SJSA1 (cell line): ENCODE data around the gene TPX2. TPM values are rescaled to one million over a fixed set of nuclear protein-coding genes. Genes with fewer than 3 reads are reported as not detected.
A peak's percentile ranks its signal among the peaks of the same experiment; 100 is the strongest.

Experiments
- DNase-seq, 2 experiments: peaks; one replicate each; pipeline ENCODE4 v3.0.0-alpha.2; 2015 to 2020; ENCODE audit warnings: low spot score in 2 of 2, low read depth in 1 of 2
- H3K27ac ChIP-seq: fragments of 250-450 bp; sonication (Bioruptor Pico); 2 replicates; pipeline ENCODE4 v1.5.1; 2020; ENCODE audit warnings: mild to moderate bottlenecking, moderate library complexity
- H3K27me3 ChIP-seq: fragments of 250-450 bp; sonication (Bioruptor Pico); replicated peaks from 2 replicates; pipeline ENCODE4 v1.5.1; 2020; ENCODE audit warnings: mild to moderate bottlenecking, moderate library complexity
- H3K36me3 ChIP-seq: fragments of 250-450 bp; sonication (Bioruptor Pico); 2 replicates; pipeline ENCODE4 v1.5.1; 2020; ENCODE audit warnings: mild to moderate bottlenecking
- H3K4me1 ChIP-seq: fragments of 250-450 bp; sonication (Bioruptor Pico); replicated peaks from 2 replicates; pipeline ENCODE4 v1.6.1; 2021; ENCODE audit warnings: mild to moderate bottlenecking
- H3K4me3 ChIP-seq: fragments of 250-450 bp; sonication (Bioruptor Pico); 2 replicates; pipeline ENCODE4 v1.5.1; 2020; ENCODE audit warnings: mild to moderate bottlenecking
- H3K9me3 ChIP-seq: fragments of 250-450 bp; sonication (Bioruptor Pico); replicated peaks from 2 replicates; pipeline ENCODE4 v1.5.1; 2020; ENCODE audit warnings: mild to moderate bottlenecking
- total RNA-seq: library from RNA; depleted of rRNA; stranded (reverse); fragments of >200 nt; shearing (Covaris generic); gene quantifications from 2 replicates; pipeline ENCODE4 v1.2.3, GENCODE V29; 2014; rRNA removed

The TPX2 gene
- total RNA-seq: 212 and 238 TPM in 2 replicates

DNA sequence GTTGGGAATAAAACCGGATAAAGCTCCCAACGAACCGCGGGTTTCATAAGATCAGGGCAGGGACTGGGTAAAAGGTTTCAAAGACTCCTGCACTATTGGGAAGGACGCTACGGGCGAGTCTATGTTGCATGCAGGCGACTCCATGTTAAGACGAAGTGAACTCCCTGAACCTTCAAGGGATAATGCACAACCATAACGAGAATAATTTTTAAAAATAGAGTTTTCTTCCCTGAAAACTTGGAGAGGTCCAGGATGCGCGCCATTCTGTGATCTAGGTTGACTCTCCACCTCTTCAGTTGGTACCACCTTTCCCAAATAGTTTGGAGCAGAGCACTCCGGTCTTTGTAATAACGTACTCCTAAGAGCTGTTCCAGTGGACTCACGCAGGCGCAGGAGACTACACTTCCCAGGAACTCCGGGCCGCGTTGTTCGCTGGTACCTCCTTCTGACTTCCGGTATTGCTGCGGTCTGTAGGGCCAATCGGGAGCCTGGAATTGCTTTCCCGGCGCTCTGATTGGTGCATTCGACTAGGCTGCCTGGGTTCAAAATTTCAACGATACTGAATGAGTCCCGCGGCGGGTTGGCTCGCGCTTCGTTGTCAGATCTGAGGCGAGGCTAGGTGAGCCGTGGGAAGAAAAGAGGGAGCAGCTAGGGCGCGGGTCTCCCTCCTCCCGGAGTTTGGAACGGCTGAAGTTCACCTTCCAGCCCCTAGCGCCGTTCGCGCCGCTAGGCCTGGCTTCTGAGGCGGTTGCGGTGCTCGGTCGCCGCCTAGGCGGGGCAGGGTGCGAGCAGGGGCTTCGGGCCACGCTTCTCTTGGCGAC lies at the start of gene TPX2:
Gene TPX2 (plus strand): TSS at position 562 of the 821 bp plus-strand sequence. CDS start 18,187 bp downstream, outside the sequence.
- peaks cover 41% of the 10 kb centered on the region for H3K36me3 ChIP-seq
- peak within 1 kb of the TSS; percentile 91 for H3K27ac ChIP-seq
- no peaks in the 10 kb centered on the region for H3K27me3 ChIP-seq
- peaks cover 12% of the 10 kb centered on the region for H3K4me1 ChIP-seq
- H3K4me3 ChIP-seq: peak within 1 kb of the TSS; percentile 63
- DNase-seq: peak; percentile 95 to 97
- H3K9me3 ChIP-seq: no peaks in the 10 kb centered on the region

DNA sequence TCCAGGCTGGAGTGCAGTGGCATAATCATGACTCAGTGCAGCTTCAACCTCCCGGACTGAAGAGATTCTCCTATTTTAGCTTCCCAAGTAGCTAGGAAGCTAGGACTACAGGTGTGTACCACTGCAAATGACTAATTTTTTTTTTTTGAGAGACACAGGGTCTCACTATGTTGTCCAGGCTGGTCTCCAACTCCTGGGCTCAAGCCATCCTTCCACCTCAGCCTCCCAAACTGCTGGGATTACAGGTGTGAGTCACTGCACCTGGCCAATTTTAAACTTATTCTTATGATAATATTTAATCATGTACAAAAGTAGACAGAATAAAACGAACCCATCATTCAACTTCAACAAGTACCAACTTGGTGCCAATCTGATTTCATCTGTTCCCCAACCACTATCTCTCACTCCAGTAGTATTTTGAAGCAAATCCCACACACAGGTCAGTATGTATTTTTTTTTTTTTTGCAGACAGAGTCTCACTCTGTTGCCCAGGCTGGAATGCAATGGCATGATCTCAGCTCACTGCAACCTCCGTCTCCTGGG lies 48.9 kb upstream of the TPX2 start:
- no peak for DNase-seq
- no peak overlapping the region for H3K4me3 ChIP-seq
- H3K27me3 ChIP-seq: no peaks in the 10 kb centered on the region
- peaks cover 69% of the 10 kb centered on the region for H3K36me3 ChIP-seq
- peaks cover 26% of the 10 kb centered on the region for H3K4me1 ChIP-seq
- H3K27ac ChIP-seq: no peak overlapping the region
- no peaks in the 10 kb centered on the region for H3K9me3 ChIP-seq

- Histone ChIP-seq H3K9me3 (no peaks in the 10 kb centered on the region), H3K36me3 (peaks cover 73% of the 10 kb centered on the region), H3K27ac (no peak overlapping the region), H3K4me3 (no peak overlapping the region), H3K4me1 (peaks cover 35% of the 10 kb centered on the region), H3K27me3 (no peaks in the 10 kb centered on the region)
- no peak for DNase-seq
Measured at GRCh38 chr20:31691646-31692275, 47.3 kb upstream of the TPX2 start.

GRCh38 chr20:31693402-31693801 lies 45.7 kb upstream of the TPX2 start:
- H3K27ac ChIP-seq: no peak overlapping the region
- no peaks in the 10 kb centered on the region for H3K27me3 ChIP-seq
- peaks cover 35% of the 10 kb centered on the region for H3K4me1 ChIP-seq
- H3K9me3 ChIP-seq: no peaks in the 10 kb centered on the region
- H3K36me3 ChIP-seq: peaks cover 67% of the 10 kb centered on the region
- no peak overlapping the region for H3K4me3 ChIP-seq
- no peak for DNase-seq

GRCh38 chr20:31693987-31694661 lies 45.0 kb upstream of the TPX2 start:
- Histone ChIP-seq H3K36me3 (peaks cover 68% of the 10 kb centered on the region), H3K27ac (no peak overlapping the region), H3K4me1 (peaks cover 42% of the 10 kb centered on the region)

DNA sequence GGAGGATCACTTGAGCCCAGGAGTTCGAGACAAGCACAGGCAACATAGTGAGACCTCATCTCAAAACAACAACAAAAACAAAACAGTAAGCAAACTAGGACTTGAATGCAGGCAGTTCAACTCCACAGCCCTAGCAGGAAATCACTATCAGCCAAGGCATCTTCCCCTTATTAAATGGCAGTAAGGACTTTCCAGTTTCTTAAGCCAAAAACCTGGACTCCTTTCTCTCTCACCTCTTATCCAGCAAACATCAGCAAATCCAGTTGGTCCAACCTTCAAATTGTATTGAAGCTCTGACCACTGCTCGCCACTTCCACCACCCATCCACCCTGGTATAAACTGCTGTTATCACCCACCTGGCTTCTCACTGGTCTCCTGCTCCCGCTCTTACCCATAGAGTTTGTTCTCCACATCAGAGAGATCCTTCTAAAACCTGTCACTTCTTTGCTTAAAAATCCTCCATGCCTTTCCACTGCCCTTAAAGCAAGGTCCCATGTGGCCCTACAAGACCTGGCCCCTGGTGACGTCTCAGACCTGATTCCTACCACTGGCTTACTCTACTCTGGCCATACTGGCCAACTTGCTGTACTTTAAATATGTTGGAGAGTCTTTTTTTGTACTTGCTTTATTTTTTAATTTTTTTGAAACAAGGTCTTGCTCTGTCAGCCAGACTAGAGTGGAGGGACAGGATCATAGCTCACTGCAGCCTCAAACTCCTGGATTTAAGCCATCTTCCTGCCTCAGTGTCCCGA lies 44.1 kb upstream of the TPX2 start:
- peaks cover 51% of the 10 kb centered on the region for H3K4me1 ChIP-seq
- no peaks in the 10 kb centered on the region for H3K9me3 ChIP-seq
- DNase-seq: no peak
- no peak overlapping the region for H3K4me3 ChIP-seq
- H3K27me3 ChIP-seq: no peaks in the 10 kb centered on the region
- peak overlapping the region; percentile 73 for H3K27ac ChIP-seq
- peaks cover 71% of the 10 kb centered on the region for H3K36me3 ChIP-seq

More at GRCh38 chr20:31693987-31694661, 45.0 kb upstream of the TPX2 start:
- no peaks in the 10 kb centered on the region for H3K27me3 ChIP-seq
- no peak for DNase-seq
- no peaks in the 10 kb centered on the region for H3K9me3 ChIP-seq
- no peak overlapping the region for H3K4me3 ChIP-seq

DNA sequence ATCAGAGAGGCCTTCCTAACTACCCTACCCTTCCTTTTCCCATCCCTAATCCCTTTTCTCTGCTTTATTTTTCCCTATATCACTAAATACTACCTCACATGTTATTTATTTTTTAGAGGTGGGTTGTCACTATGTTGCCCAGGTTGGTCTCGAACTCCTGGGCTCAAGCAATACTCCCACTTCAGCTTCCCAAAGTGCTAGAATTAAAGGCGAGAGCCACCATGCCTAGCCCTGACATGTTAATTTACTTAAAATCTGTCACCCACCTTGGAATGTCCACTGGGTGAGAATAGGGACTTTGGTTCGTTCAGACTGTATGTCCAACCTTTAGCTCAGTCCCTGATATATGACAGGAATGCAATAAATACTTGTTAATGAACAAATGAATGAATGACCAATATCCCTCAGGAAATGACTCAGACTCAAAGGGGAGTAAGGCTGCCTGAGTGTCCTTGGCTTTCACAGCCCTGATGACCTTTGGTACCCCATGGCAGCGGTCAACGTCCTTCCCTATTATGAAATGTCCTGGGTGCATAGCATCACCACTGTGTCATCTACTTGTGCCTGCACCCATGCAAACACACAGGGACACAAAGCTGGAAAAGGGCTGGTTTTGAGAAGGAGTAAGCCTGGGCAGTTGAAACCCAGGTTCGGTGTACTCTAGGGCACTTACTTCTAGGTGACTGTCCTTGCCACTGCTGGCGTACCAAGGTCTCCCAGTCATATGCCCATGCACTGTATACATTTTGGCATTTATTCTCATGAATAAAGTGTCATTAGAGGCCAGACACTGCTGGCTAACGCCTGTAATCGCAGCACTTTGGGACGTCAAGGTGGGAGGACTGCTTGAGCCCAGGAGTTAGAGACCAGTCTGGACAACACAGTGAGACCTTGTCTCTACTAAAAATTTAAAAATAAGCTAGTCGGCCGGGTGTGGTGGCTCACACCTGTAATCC lies 43.0 kb upstream of the TPX2 start:
- DNase-seq: peak; percentile 77 to 86
- Histone ChIP-seq H3K9me3 (no peaks in the 10 kb centered on the region), H3K36me3 (peaks cover 79% of the 10 kb centered on the region), H3K4me1 (peaks cover 54% of the 10 kb centered on the region), H3K27ac (peak overlapping the region; percentile 73), H3K4me3 (no peak overlapping the region), H3K27me3 (no peaks in the 10 kb centered on the region)

GRCh38 chr20:31698243-31698802 lies 40.8 kb upstream of the TPX2 start:
- no peaks in the 10 kb centered on the region for H3K27me3 ChIP-seq
- no peak overlapping the region for H3K4me3 ChIP-seq
- H3K4me1 ChIP-seq: peaks cover 45% of the 10 kb centered on the region
- no peak for DNase-seq
- no peaks in the 10 kb centered on the region for H3K9me3 ChIP-seq
- peaks cover 78% of the 10 kb centered on the region for H3K36me3 ChIP-seq
- H3K27ac ChIP-seq: peak overlapping the region; percentile 44; the same call in 1 of the 2 replicates

DNA sequence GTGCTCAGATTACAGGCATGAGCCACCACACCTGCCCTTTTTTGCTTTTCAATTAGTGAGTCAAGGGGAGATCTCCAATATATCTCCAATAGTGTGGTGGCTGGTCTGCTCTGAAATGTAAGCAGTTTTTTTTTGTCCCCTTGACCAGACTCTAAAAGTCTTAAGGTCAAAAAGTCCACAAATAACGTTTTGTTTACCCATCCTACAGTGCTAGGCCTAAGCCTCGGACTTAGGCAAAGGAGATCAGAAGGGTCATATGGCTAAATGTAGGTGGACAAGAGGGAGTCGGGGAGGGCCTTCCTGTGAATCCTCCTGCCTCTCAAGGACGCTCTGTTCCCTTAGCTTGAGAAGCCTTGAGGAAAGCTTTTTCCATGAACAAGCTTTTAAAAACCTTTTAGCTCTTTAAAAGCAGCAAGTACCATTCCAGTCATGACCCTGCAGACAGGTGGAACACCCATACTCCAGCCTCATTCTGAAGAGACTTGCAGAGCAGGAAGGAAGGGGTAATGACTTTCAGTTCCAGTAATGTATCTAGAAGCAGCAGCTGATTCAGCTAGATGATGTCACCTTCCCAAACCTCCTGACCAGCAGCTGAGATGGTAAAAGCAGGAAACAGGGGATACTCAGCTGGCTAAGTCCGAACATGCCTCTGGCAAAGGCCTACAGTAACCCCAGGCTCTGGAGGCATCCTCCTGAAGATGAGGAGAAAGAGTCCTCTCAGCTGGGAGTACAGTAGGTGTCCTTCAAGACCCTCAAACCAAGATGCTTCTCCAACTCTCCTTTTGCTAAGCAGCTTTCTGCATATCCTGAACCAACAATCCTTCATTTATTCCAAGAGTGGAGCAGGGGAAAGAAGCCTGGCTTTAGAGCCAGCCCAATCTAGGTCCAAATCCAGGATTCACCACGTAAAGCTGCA lies 40.0 kb upstream of the TPX2 start:
- Histone ChIP-seq H3K36me3 (peaks cover 75% of the 10 kb centered on the region), H3K9me3 (no peaks in the 10 kb centered on the region), H3K27ac (peak overlapping the region; percentile 44), H3K27me3 (no peaks in the 10 kb centered on the region), H3K4me1 (peaks cover 48% of the 10 kb centered on the region), H3K4me3 (no peak overlapping the region)
- peak; percentile 70 to 71 for DNase-seq

GRCh38 chr20:31699801-31700728 lies 39.0 kb upstream of the TPX2 start:
- peak overlapping the region; percentile 44 for H3K27ac ChIP-seq
- peaks cover 52% of the 10 kb centered on the region for H3K4me1 ChIP-seq
- no peak for DNase-seq
- H3K4me3 ChIP-seq: no peak overlapping the region
- H3K9me3 ChIP-seq: no peaks in the 10 kb centered on the region
- peaks cover 71% of the 10 kb centered on the region for H3K36me3 ChIP-seq
- no peaks in the 10 kb centered on the region for H3K27me3 ChIP-seq
